GM12878 (cell line): ENCODE results near the gene COL13A1. TPM values are rescaled to one million over a fixed set of nuclear protein-coding genes. Genes with fewer than 3 reads are reported as not detected.

Source experiments
- ATAC-seq: fragments of 200-7000 bp; cut with Tn5 transposase; 3 replicates; pipeline ENCODE4 v1.9.1; 2020; ENCODE audit warnings: mild to moderate bottlenecking, moderate library complexity
- BruUV-seq: library from RNA; stranded (reverse); fragments of 400-500 nt; replicated peaks from 2 replicates; lab custom pipeline; 2021; lab: Mats Ljungman, UMichigan
- CTCF ChIA-PET: fragments of 300-600 bp; sonication (Branson Sonifier 250); formaldehyde crosslinking; extraction: SDS; loops from one replicate; lab custom pipeline; 2021; ENCODE audit warnings: inconsistent platforms; lab: Yijun Ruan, JAX
- POLR2A ChIA-PET: fragments of 350-600 bp; formaldehyde crosslinking; extraction: SDS; loops from one replicate; lab custom pipeline; 2021; ENCODE audit warnings: inconsistent platforms; lab: Charles Lee
- RAD21 ChIA-PET: fragments of 300-600 bp; sonication (Branson Sonifier 250); formaldehyde crosslinking; loops from one replicate; lab custom pipeline; 2023; ENCODE audit warnings: antibody characterized with exemption; ENCODE audit not compliant: unreplicated experiment; lab: Charles Lee
- SMC1A ChIA-PET: fragments of 300-600 bp; sonication (Branson Sonifier 250); formaldehyde crosslinking; loops from one replicate; lab custom pipeline; 2023; ENCODE audit not compliant: unreplicated experiment, uncharacterized antibody; lab: Charles Lee
- DNase-seq: peaks from one replicate; pipeline ENCODE4 v3.0.0-alpha.2; 2011; ENCODE audit warnings: low read depth, low spot score
- FAIRE-seq: peaks from 3 replicates; lab custom pipeline; 2011; peaks lifted over from hg19 to GRCh38; lab: Jason Lieb, UNC
- H2AFZ ChIP-seq: 2 replicates; pipeline ENCODE4 v1.6.0; 2011; ENCODE audit warnings: low read depth, low read length, control low read depth; ENCODE audit not compliant: control insufficient read depth
- H3K27ac ChIP-seq: 2 replicates; pipeline ENCODE4 v1.5.1; 2011; ENCODE audit warnings: control low read depth; ENCODE audit not compliant: control insufficient read depth, insufficient read depth
- H3K27me3 ChIP-seq, 2 experiments: replicated peaks in 1 of 2; 2 replicates each; pipeline versions ENCODE4 v1.6.0 to v1.6.1; 2011; ENCODE audit warnings: low read length in 1 of 2; ENCODE audit not compliant: control insufficient read depth in 2 of 2, insufficient read depth in 2 of 2
- H3K36me3 ChIP-seq, 2 experiments: 2 replicates each; pipeline ENCODE4 v1.5.1; 2011; ENCODE audit warnings: low read length in 1 of 2; ENCODE audit not compliant: control insufficient read depth in 2 of 2, insufficient read depth in 2 of 2
- H3K4me1 ChIP-seq: 2 replicates; pipeline ENCODE4 v1.6.1; 2011; ENCODE audit warnings: mild to moderate bottlenecking, low read length, moderate library complexity, mixed read lengths; ENCODE audit not compliant: control insufficient read depth, insufficient read depth
- H3K4me2 ChIP-seq: 2 replicates; pipeline ENCODE4 v1.6.0; 2011; ENCODE audit warnings: control low read depth; ENCODE audit not compliant: control insufficient read depth, insufficient read depth
- H3K4me3 ChIP-seq: fragments of 200-600 bp; sonication (generic); 2 replicates; pipeline ENCODE4 v1.5.1; 2016
- H3K79me2 ChIP-seq: 2 replicates; pipeline ENCODE4 v1.6.0; 2011; ENCODE audit warnings: low read length; ENCODE audit not compliant: control insufficient read depth, insufficient read depth
- H3K9ac ChIP-seq: 2 replicates; pipeline ENCODE4 v1.8.0; 2011; ENCODE audit warnings: low read length, control low read depth, mixed read lengths; ENCODE audit not compliant: control insufficient read depth, insufficient read depth
- H3K9me3 ChIP-seq: replicated peaks from 3 replicates; pipeline ENCODE4 v1.5.1; 2011; ENCODE audit warnings: mild to moderate bottlenecking, low read length; ENCODE audit not compliant: control insufficient read depth, insufficient read depth
- H4K20me1 ChIP-seq: 2 replicates; pipeline ENCODE4 v1.6.0; 2011; ENCODE audit not compliant: control insufficient read depth, insufficient read depth
- CTCF ChIP-seq, 3 experiments: IDR thresholded peaks in 2 of 3; conservative IDR thresholded peaks in 1 of 3; 2 replicates each; pipeline ENCODE4 v1.5.1; 2011; ENCODE audit warnings: low read depth in 3 of 3, low read length in 3 of 3, mild to moderate bottlenecking in 3 of 3, control low read depth in 2 of 3, moderate library complexity in 2 of 3, inconsistent platforms in 1 of 3, mixed read lengths in 1 of 3; ENCODE audit not compliant: control insufficient read depth in 2 of 3, insufficient read depth in 1 of 3; ENCODE audit errors: extremely low read depth in 1 of 3
- FOXK2 ChIP-seq: fragments of 450-650 bp; IDR thresholded peaks from 2 replicates; pipeline ENCODE4 v1.6.1; 2017; ENCODE audit warnings: mild to moderate bottlenecking, moderate library complexity
- LARP7 ChIP-seq: fragments of 450-650 bp; IDR thresholded peaks from 2 replicates; pipeline ENCODE4 v1.6.1; 2017; ENCODE audit warnings: mild to moderate bottlenecking
- MEF2B ChIP-seq: fragments of 450-650 bp; IDR thresholded peaks from 2 replicates; pipeline ENCODE4 v1.6.1; 2018; ENCODE audit warnings: mild to moderate bottlenecking, moderate library complexity; ENCODE audit not compliant: partially characterized antibody, poor library complexity, severe bottlenecking
- RAD21 ChIP-seq: IDR thresholded peaks from 2 replicates; pipeline ENCODE4 v1.6.1; 2011; ENCODE audit warnings: mild to moderate bottlenecking, low read depth, low read length, moderate library complexity; ENCODE audit not compliant: insufficient read depth
- SMC3 ChIP-seq: IDR thresholded peaks from 2 replicates; pipeline ENCODE4 v1.6.1; 2011; ENCODE audit warnings: low read length, improper control_type of control experiment, borderline replicate concordance
- SREBF2 ChIP-seq: IDR thresholded peaks from 2 replicates; pipeline ENCODE4 v1.6.1; 2012; ENCODE audit warnings: mild to moderate bottlenecking, low read length
- YY1 ChIP-seq: IDR thresholded peaks from 2 replicates; pipeline ENCODE4 v1.6.1; 2011; ENCODE audit warnings: low read depth, mild to moderate bottlenecking, low read length
- ZNF24 ChIP-seq: fragments of 450-650 bp; IDR thresholded peaks from 2 replicates; pipeline ENCODE4 v1.6.1; 2017; ENCODE audit warnings: antibody characterized with exemption, mild to moderate bottlenecking
- ZSCAN29 ChIP-seq: fragments of 450-650 bp; IDR thresholded peaks from 2 replicates; pipeline ENCODE4 v1.6.1; 2017; ENCODE audit warnings: mild to moderate bottlenecking, moderate library complexity
- WGBS: methylation state at CpG from one replicate; pipeline ENCODE4 v1.1.6; 2016; ENCODE audit warnings: low lambda C conversion rate; ENCODE audit not compliant: insufficient replicate concordance, insufficient coverage; ENCODE audit errors: missing lambda C conversion rate; 5-methylcytosine and 5-hydroxymethylcytosine counted together
- in situ Hi-C: fragments of 300-500 bp; cut with MboI; formaldehyde crosslinking; loops from 9 replicates; pipeline ENCODE4 v1.14.3; 2018; ENCODE audit warnings: mixed read lengths
- intact Hi-C: fragments of 100-400 bp; cut with micrococcal nuclease; formaldehyde crosslinking; loops from one replicate; pipeline ENCODE4 v1.14.2; 2022; ENCODE audit not compliant: unreplicated experiment
- polyA plus RNA-seq, 11 experiments: library from polyadenylated mRNA; depleted of rRNA in 4 of 11; unstranded in 6 of 11; stranded (reverse) in 5 of 11; fragments of >200 nt; fragmentation: Nextera tagmentation in 4 of 11; fragmentation: Illumina TruSeq in 1 of 11; extraction: Ambion mirVana in 4 of 11; extraction: Trizol in 1 of 11; gene quantifications; 1 replicate in 1 of 11; 2 replicates in 10 of 11; pipeline versions ENCODE4 v1.2.1 to v1.2.3, GENCODE V29; 2011 to 2016; ENCODE audit warnings: inconsistent platforms in 2 of 11, missing spikeins in 2 of 11, low read depth in 1 of 11
- total RNA-seq, 4 experiments: library from RNA; depleted of rRNA in 3 of 4; stranded (reverse); fragments of >200 nt in 3 of 4; fragmentation: Illumina TruSeq in 1 of 4; extraction: Trizol in 1 of 4; gene quantifications; 2 replicates each; pipeline versions ENCODE4 v1.2.1 to v1.2.3, GENCODE V29; 2013 to 2021

COL13A1 gene
- total and polyA plus RNA-seq, 10 of the 15 experiments (the other 5 are each of a cell fraction or from before 2014, with no cell fraction given), result 0.03 to 0.15 (median 0.05) TPM; not detected in 7

GRCh38 chr10:69934768-69935167 lies 133.1 kb downstream of the COL13A1 start (continued):
- TF ChIP-seq CTCF (IDR thresholded peaks at IDR 0.05 in 2 of 3, conservative IDR thresholded peaks at IDR 0.05 in 1 of 3; ENCODE audit: control insufficient read depth in 2 of 3, extremely low read depth in 1 of 3, insufficient read depth in 1 of 3, low read depth in 3 of 3, low read length in 3 of 3) (no peak; a peak in 1 of 6 replicates), ZSCAN29 (no peak), MEF2B (no peak), FOXK2 (no peak), SREBF2 (no peak), ZNF24 (no peak)

GRCh38 chr10:69936091-69936490 lies 134.4 kb downstream of the COL13A1 start:
- WGBS, result 8% methylated on average over 3 of the region's 3 CpGs
- Histone ChIP-seq H4K20me1 (no peaks in the 10 kb centered on the region; the same call in 1 of the 2 replicates), H3K4me3 (no peak overlapping the region), H3K79me2 (no peaks in the 10 kb centered on the region), H3K27me3 (peaks cover 0 to 2% of the 10 kb centered on the region in 2 experiments; a peak in 2 of 4 replicates), H3K9ac (no peak overlapping the region), H3K36me3 (no peaks in the 10 kb centered on the region), H2AFZ (no peak overlapping the region), H3K4me1 (no peaks in the 10 kb centered on the region), H3K4me2 (no peak overlapping the region), H3K9me3 (no peaks in the 10 kb centered on the region; the same call in 2 of the 3 replicates), H3K27ac (no peak overlapping the region)
- DNase-seq (no peak), FAIRE-seq (peak; percentile 47), ATAC-seq (peak; percentile 83)
- in situ Hi-C loops (no loop called here), intact Hi-C loops (loop anchor here (1.0 kb wide), 1 partner anchor 22 kb away; no protein-coding TSS in a partner anchor)
- CTCF ChIA-PET, result interaction anchor here (1.6 to 9.2 kb wide), 2 partner anchors 19 to 23 kb away, joined by 3 to 100 read pairs; no protein-coding TSS in a partner anchor
- POLR2A ChIA-PET, result no interaction called here
- SMC1A ChIA-PET, result interaction anchor here (0.9 to 1.9 kb wide), 3 partner anchors 17 to 23 kb away, joined by 4 to 14 read pairs (median 5); no protein-coding TSS in a partner anchor
- RAD21 ChIA-PET, result interaction anchor here (2.3 to 4.5 kb wide), 2 partner anchors 23 kb away, joined by 24 to 37 read pairs; no protein-coding TSS in a partner anchor
- TF ChIP-seq RAD21 (peak; percentile 77), YY1 (peak; percentile 18; the same call in 1 of the 2 replicates), SMC3 (peak; percentile 59; the same call in 1 of the 2 replicates), CTCF (IDR thresholded peaks at IDR 0.05 in 2 of 3, conservative IDR thresholded peaks at IDR 0.05 in 1 of 3; ENCODE audit: control insufficient read depth in 2 of 3, extremely low read depth in 1 of 3, insufficient read depth in 1 of 3, low read depth in 3 of 3, low read length in 3 of 3) (peak; percentile 45 to 67 (median 60)), LARP7 (no peak)
- BruUV-seq, result no TSS peak
